HT-29 (cell line): ENCODE measurements around the gene OR5AK2. TPM values are rescaled to one million over a fixed set of nuclear protein-coding genes. Genes with fewer than 3 reads are reported as not detected.
"Not testable (repeated sequence)": the region's sequence is repeated elsewhere in the genome, so short reads cannot be mapped to it uniquely, and the experiment has no call there.

Experiments
- DNase-seq: peaks from one replicate; pipeline ENCODE4 v3.0.0-alpha.2; 2015; ENCODE audit warnings: low spot score
- total RNA-seq: library from RNA; depleted of rRNA; stranded (reverse); fragments of >200 nt; shearing (Covaris generic); gene quantifications from 2 replicates; pipeline ENCODE4 v1.2.3, GENCODE V29; 2014; rRNA removed

Gene OR5AK2, protein sequence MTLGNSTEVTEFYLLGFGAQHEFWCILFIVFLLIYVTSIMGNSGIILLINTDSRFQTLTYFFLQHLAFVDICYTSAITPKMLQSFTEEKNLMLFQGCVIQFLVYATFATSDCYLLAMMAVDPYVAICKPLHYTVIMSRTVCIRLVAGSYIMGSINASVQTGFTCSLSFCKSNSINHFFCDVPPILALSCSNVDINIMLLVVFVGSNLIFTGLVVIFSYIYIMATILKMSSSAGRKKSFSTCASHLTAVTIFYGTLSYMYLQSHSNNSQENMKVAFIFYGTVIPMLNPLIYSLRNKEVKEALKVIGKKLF
- not detected in 2 replicates for total RNA-seq

DNA sequence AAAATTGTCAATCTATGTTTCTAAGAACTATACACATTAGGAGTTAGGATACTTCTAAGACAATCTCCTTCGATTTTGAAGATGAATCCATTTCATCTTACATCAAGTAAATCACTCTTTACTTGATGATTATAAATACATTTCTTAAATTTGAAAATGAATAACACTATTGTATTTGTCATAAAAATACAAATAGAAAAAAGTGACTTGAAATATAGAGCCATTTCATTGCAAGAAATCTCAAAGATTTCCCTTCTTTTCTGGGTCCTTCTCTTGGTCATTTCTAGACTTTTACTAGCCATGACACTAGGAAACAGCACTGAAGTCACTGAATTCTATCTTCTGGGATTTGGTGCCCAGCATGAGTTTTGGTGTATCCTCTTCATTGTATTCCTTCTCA is at the start of gene OR5AK2:
Gene OR5AK2 (plus strand): TSS at position 301 of the 400 bp plus-strand sequence. CDS start 0 bp downstream, at position 301.
- no peak for DNase-seq

DNA sequence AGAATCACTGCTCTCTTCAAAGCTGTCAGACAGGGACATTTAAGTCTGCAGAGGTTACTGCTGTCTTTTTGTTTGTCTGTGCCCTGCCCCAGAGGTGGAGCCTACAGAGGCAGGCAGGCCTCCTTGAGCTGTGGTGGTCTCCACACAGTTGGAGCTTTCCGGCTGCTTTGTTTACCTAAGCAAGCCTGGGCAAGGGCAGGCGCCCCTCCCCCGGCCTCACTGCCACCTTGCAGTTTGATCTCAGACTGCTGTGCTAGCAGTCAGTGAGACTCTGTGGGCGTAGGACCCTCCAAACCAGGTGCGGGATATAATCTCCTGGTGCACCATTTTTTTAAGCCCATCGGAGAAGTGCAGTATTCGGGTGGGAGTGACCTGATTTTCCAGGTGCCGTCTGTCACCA is 43.2 kb upstream of the OR5AK2 start:
- DNase-seq: not testable (repeated sequence)

DNA sequence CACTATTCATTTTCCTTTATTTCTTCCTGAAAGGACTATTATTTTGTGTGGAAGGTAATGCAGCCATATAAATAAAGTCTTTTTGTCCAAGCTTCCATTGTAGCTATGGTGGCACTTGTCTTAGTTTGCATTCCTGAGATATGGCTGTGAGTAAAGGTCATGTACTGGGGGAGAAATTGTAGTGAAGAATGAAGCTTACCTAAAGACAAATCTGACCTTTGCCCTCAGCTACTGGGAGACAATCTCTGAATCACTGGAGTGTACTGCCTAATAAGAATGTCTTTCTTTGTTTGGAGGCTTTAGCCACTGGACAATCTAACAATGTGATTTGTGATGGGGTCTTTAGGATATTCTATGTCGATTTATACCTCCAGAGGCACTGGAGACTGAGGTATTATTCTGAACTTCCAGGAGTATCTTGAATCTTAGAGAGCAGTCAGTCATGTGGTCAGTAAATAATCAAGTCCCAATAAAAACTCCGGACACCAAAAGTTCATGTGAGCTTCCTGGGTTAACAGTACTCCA is 39.7 kb upstream of the OR5AK2 start:
- DNase-seq: peak; percentile 7

DNA sequence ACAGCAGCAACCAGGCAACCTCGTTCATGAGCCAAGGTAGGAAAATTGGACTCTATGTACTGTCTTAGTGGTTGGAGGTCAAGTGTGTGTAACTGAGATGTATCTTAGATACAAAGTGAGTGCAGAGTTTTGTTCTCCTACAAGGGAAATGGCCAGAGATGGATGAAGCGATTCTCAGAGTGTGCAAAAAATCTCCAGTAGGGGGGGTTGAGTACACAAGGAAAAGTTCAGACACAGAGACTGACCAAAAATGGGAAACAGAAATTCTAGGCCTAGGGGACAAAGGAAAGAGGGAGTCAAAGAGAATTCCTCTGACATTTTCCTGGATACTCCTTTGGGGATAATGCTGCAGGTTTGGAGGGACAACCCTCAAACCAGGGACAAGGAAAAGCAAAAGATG is 38.2 kb upstream of the OR5AK2 start:
- DNase-seq: no peak

DNA sequence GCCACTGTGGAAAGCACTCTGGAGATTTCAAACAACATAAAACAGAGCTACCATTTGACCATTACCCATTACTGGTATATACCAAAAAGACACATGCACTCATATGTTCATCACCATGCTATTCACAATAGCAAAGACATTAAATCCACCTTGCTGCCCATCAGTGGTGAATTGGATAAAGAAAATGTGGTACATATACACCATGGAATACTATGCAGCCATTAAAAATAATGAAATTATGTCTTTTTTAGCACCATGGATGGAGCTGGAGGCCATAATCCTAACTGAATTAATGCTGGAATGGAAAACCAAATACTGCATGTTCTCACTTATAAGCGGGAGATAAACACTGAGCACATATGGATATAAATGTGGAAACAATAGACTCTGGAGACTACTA is 34.8 kb upstream of the OR5AK2 start:
- DNase-seq: not testable (repeated sequence)

DNA sequence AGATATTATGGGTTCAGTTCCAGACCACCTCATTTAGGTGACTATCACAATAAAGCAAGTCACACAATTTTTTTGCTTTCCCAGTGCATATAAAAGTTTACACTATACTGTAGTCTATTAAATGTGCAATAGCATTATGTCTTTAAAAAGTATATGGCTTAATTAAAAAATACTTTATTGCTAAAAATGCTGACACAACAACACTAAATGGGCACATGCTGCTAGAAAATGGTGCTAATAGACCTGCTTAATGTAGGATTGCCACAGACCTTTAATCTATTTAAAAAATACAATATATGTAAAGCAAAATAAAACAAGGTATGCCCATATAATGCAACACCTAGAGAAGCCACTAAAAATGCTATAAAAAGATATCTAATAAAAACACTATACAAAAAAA is 27.1 kb upstream of the OR5AK2 start:
- no peak for DNase-seq

DNA sequence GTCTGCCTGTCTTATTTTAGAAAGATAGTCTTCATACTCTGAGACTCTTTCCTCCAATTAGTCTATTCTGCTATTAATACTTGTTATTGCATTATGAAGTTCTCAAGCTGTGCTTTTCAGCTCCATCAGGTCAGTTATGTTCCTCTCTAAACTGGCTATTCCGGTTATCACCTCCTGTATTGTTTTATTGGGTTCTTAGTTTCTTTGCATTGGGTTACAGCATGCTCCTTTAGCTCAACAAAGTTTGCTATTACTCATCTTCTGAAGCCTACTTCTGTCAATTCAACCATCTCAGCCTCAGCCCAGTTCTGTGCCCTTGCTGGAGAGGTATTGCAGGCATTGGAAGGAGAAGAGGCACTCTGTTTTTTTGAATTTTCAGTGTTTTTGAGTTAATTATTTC is 21.0 kb upstream of the OR5AK2 start:
- no peak for DNase-seq

DNA sequence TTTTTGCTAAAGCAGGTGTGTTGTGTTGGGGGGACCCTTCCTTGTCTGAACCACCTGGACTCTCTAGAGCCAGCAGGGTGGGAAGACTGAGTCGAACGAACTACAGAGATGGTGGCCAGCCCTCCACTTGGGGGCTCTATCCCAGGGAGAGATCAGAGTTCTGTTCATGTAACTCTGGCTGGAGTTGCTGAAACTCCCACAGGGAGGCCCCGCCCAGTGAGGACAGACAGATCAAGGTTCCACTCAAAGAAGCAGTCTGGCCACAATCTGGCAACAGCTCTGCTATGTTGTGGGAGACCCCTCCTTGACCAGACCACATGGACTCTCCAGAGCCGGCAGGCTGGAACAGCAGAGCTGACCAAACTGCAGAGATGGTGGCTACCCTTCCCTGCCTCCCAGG is 20.2 kb upstream of the OR5AK2 start:
- no peak for DNase-seq

DNA sequence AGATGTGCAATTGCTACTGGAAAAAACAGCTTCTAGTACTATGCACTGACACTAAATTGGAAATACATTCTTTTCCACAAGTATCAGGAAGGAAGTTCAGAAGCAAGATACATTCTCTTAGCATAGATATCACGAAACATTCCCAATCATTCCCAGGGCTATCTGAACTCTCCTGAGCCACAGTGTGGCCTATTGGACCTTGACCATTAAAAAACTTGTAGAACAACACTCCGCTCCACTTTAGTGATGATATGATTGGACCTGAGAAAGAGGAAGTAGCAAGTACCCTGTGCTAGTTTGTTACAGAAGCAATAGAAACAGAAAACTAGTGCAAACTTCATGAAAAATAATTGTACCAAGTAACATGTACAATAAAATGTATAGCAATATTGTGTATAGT is 11.4 kb upstream of the OR5AK2 start:
- no peak for DNase-seq

DNA sequence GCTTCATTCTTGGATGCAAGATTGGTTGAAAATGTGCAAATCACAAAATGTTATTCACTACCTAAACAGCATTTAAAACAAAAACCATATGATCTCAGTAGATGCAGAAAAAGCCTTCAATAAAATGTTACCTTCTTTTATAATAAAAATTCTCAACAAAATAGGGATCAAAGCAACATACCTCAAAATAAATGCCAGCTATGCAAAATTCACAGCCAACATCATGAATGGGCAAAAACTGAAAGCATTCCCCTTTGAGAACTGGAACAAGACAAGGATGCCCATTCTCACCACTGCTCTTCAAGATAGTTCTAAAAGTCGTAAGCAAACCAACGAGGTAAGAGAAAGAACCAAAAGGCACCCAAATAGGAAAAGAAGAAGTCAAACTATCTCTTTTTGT is 2.0 kb downstream of the OR5AK2 start:
- DNase-seq: no peak

DNA sequence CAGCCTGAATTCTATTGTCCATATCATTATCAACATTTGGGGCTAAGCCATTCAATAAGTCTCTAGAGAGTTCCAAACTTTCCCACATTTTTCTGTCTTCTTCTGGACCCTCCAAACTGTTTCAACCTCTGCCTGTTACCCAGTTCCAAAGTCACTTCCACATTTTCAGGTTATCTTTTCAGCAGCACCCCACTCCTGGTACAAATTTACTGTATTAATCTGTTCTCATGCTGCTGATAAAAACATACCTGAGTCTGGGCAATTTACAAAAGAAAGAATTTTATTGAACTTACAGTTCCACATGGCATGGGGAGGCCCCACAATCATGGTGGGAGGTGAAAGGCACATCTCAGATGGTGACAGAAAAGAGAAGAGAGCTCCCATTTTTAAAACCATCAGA is 5.8 kb downstream of the OR5AK2 start:
- no peak for DNase-seq

DNA sequence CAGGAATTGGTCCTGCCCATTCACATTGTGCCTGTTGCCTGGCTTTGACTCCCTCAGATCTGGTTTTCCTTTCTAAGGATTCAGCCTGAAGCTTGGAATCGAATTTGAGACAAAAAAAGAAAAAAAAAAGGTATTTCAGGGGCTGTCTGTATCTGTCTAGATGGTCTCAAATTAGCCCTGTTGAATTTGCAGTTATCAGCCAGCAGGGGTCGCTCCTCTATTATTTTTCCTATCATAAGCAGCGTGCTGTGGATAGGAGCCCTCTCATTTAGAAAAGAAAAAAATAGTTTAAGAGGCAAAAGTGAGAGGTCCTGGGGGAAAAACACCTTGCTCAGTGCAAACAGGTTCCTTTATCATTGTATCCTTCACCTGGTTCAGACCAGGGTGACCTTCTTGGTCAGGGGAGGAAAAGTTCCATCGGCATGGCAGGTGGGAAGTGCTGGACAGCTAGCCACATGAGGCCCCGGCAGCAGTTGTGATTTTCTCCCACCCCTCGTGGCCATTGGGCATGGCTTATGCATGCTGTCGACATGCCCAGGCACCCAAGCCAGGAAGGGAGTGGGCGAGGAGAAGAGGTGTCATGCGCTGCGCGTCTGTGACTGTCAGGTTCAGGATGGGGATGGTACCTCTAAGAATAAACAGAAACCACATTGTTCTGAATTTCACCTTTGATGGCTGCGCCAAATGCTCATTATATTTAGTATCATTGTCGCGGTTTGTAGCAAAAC is 13.1 kb downstream of the OR5AK2 start:
- DNase-seq: no peak

DNA sequence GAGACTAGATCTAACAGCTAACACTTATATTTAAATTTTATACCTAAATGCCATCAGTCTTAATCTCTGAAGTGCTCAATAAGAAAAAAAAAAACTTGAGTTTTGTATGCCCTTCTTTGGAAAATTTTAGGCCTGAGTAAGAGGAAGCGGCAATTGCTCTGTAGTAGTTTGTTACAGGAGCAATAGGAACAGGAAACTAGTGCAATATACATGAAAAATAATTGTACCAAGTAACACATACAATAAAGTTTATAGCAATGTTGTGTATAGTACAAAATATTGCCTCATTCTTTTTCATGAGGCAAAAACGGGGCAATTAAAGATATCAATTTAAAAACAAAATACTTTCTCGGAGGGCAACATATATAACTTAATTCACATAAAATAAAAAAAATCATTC is 19.7 kb downstream of the OR5AK2 start:
- DNase-seq: no peak

DNA sequence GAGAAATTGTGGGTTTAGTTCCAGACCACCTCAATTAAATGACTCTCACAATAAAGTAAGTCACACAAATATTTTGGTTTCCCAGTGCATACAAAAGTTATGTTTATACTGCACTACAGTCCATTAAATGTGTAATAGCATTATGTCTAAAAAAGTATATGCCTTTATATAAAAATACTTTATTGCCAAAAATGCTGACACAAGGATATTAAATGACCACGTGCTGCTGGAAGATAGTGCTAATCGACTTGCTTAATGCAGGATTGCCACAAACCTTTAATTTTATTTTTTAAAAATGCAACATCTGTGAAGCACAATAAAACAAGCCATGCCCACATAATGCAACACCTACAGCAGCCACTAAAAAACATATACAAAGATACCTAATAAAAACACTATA is 27.0 kb downstream of the OR5AK2 start:
- no peak for DNase-seq

DNA sequence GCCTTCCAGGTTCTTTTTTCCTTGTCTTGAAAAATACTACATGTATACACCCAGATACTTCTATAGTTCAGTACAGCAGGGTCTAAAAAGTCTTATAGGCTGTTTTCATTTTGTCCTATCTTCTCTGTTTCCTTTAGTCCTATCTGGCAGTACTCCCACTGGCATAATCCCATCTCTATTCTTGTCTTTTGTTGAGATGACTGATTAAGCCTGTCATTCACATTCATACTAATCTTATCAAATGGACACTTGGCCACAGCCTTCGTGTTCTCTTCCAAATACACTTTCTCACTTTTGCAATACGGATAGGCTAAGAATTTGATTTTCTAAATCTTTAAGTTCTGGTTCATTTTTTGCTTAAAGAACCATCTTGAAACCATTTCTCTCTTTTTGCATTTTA is 42.8 kb downstream of the OR5AK2 start:
- no peak for DNase-seq

Other genes starting within 250 kb of the OR5AK2 start
- gene OR9G4, start 240.2 kb upstream of the OR5AK2 start, total RNA-seq: not detected in 2 replicates
- not detected in 2 replicates for gene LRRC55, start 193.0 kb downstream of the OR5AK2 start, total RNA-seq
- gene APLNR, start 248.3 kb downstream of the OR5AK2 start, total RNA-seq: not detected in 2 replicates